GM12801 (cell line): Measurements from ENCODE around the gene GAL.

Experiments used
- TF ChIP-seq, protein P1 (sequence below): IDR thresholded peaks from one replicate; pipeline ENCODE4 v1.5.1; 2011; ENCODE audit warnings: control low read depth; ENCODE audit not compliant: insufficient read length; ENCODE audit errors: extremely low read depth

Gene GAL

DNA sequence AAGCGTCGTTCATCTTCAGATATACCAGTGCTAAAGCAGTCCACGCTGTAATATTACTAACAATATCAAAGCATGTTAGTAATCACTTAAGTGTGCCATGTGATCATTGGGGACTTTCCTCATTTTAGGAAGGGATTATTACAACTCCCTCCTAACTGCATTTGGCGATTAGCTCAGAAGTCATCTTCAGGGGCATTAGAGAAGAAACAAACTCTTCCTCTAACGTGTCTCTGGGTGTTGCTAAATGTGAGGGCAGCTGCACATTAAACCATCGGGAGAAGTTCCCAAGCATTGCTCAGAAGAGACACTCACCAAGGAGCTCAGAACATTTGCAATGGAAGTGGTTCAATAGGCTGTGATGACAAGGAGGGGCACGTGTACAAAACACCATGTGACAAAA lies 49.8 kb downstream of the GAL start:
- TF ChIP-seq, protein P1, sequence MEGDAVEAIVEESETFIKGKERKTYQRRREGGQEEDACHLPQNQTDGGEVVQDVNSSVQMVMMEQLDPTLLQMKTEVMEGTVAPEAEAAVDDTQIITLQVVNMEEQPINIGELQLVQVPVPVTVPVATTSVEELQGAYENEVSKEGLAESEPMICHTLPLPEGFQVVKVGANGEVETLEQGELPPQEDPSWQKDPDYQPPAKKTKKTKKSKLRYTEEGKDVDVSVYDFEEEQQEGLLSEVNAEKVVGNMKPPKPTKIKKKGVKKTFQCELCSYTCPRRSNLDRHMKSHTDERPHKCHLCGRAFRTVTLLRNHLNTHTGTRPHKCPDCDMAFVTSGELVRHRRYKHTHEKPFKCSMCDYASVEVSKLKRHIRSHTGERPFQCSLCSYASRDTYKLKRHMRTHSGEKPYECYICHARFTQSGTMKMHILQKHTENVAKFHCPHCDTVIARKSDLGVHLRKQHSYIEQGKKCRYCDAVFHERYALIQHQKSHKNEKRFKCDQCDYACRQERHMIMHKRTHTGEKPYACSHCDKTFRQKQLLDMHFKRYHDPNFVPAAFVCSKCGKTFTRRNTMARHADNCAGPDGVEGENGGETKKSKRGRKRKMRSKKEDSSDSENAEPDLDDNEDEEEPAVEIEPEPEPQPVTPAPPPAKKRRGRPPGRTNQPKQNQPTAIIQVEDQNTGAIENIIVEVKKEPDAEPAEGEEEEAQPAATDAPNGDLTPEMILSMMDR = no peak

DNA sequence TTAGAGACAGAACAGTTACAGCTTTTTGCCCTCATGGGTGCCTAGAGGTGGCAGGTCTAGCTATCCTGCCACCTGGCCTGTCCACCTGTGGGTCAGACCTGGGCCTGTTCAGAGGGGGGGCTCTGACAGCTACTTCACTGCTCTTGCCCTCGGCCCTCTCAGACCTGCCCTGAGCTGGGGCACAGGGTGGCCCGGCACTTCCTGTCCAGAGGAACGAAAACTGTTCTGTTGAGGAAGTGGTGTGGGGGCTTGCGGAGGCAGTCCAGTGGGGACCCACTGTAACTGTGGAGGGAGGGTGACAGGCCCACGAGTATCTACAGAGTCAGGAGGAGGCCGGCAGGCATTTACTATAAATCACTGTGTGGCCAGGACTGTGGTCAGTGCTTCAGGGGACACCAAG lies 50.8 kb downstream of the GAL start:
- TF ChIP-seq, protein P1 = no peak

DNA sequence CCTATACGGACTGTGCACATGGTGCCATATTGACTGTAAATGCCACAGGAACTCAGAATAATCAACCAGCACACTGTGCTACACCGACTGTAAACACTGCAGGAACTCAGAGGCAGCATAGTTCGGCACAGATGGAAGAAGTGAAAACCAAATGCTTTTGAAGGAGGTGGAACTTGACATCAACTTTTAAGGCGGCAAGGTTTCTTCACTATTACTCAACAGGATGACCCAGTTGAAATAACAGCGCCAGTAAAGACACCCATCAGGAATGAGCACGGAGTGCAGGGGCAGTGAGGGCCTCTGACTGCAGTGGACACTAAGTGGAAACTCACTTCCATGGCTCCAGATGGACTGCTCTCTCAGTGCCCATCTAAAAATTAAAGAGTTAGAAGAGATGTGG lies 51.3 kb downstream of the GAL start:
- TF ChIP-seq, protein P1 = no peak
